NB4 (cell line): ENCODE data around the gene AP1S2.

Experiments used
- MYC ChIP-seq: IDR thresholded peaks from 2 replicates; pipeline ENCODE4 v1.6.1; 2011; ENCODE audit warnings: low read depth, low read length
- POLR2A ChIP-seq: IDR thresholded peaks from 2 replicates; pipeline ENCODE4 v1.6.1; 2011; ENCODE audit warnings: mild to moderate bottlenecking; ENCODE audit not compliant: insufficient read length; ENCODE audit errors: extremely low read depth
- TF ChIP-seq, protein P1 (sequence below): IDR thresholded peaks from one replicate; pipeline ENCODE4 v1.5.1; 2012; ENCODE audit warnings: low read depth, low read length
- TF ChIP-seq, protein P2 (sequence below): IDR thresholded peaks from 2 replicates; pipeline ENCODE4 v1.6.1; 2011; ENCODE audit warnings: low read depth, low read length

DNA sequence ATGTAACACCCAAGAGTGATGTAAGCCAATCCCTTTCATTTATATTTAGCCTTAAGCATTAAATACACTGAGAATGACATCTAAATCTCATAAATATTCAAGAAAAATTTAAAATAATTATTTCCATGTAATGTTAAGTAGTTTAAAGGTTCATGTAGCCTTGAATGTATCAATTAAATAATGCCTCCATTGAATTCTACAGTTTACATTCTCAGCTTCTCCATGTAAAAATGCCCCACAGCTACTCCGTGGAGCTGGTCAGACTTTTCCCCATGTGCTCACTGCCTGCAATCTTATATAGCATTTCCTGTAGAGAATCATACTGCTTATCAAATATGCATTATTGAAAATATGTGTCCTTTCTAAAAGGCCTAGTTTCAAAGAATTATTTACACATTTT, 25.4 kb downstream of the AP1S2 start:
- TF ChIP-seq MYC: no peak
- TF ChIP-seq, protein P1, sequence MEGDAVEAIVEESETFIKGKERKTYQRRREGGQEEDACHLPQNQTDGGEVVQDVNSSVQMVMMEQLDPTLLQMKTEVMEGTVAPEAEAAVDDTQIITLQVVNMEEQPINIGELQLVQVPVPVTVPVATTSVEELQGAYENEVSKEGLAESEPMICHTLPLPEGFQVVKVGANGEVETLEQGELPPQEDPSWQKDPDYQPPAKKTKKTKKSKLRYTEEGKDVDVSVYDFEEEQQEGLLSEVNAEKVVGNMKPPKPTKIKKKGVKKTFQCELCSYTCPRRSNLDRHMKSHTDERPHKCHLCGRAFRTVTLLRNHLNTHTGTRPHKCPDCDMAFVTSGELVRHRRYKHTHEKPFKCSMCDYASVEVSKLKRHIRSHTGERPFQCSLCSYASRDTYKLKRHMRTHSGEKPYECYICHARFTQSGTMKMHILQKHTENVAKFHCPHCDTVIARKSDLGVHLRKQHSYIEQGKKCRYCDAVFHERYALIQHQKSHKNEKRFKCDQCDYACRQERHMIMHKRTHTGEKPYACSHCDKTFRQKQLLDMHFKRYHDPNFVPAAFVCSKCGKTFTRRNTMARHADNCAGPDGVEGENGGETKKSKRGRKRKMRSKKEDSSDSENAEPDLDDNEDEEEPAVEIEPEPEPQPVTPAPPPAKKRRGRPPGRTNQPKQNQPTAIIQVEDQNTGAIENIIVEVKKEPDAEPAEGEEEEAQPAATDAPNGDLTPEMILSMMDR: no peak
- no peak for TF ChIP-seq POLR2A
- TF ChIP-seq, protein P2, sequence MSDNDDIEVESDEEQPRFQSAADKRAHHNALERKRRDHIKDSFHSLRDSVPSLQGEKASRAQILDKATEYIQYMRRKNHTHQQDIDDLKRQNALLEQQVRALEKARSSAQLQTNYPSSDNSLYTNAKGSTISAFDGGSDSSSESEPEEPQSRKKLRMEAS: no peak
